Transverse colon (tissue), 4 donors: ENCODE measurements around the gene IFRD2.

ENCODE experiments used
- CTCF ChIP-seq, 5 experiments: fragments of 200-600 bp in 3 of 5; fragments of 450-650 bp in 2 of 5; sonication (generic) in 3 of 5; IDR thresholded peaks; 1 replicate in 2 of 5; 2 replicates in 3 of 5; pipeline ENCODE4 v1.5.1; 2016 to 2017; ENCODE audit warnings: antibody characterized with exemption in 5 of 5, inconsistent platforms in 3 of 5, mild to moderate bottlenecking in 2 of 5, moderate library complexity in 1 of 5
- EP300 ChIP-seq: sonication (generic); formaldehyde crosslinking; IDR thresholded peaks from one replicate; pipeline ENCODE4 v1.6.1; 2017; ENCODE audit warnings: antibody characterized with exemption, low read depth
- POLR2A ChIP-seq: fragments of 450-650 bp; IDR thresholded peaks from one replicate; pipeline ENCODE4 v1.6.1; 2016; ENCODE audit warnings: antibody characterized with exemption, mild to moderate bottlenecking, moderate library complexity
- POLR2AphosphoS5 ChIP-seq, 3 donors: sonication (generic); formaldehyde crosslinking; IDR thresholded peaks; one replicate each; pipeline ENCODE4 v1.6.1; 2016; ENCODE audit warnings: antibody characterized with exemption in 3 of 3

DNA sequence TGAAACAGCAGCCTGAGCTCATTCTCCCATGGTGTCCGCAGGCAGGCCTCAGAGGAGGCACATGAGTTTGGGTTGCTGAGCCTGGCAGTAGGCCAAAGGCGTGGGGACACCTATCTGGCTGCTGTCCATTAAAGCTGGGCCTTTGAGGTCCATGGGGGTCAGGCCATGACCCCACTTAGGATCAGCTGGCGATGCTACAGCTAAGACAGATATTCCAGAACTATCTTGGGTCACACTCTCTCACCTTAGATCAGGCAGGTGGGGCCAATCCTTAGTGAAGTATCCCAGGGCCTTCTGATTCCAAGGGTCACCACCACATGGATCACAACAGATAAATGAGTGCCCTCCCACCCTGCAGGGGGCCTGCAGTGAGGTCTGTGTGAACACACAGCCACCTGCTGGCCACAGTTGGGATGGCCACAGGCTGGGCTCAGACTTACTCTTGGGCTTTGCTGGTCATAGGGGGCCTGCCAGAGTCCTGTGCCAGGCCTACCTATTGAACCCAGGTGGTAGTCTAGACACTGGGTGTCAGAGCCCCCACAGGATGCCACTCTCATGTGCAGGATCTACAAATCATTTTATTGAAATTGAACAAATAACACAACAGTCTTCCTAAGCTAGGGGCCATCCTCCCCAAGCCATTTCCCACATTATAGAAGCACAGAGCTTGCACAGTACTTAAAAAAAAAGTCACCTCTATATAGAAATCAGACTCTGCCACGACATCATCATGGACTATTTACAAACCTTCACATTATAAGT is 32.3 kb upstream of the IFRD2 start:
- TF ChIP-seq POLR2A (no peak), CTCF (IDR thresholded peaks at IDR 0.05) (peak; percentile 77 to 89 (median 81)), POLR2AphosphoS5 (IDR thresholded peaks at IDR 0.05) (no peak), EP300 (no peak)
